Liver (tissue), 9 donors: Measurements from ENCODE around the gene PCAT6. TPM values are rescaled to one million over a fixed set of nuclear protein-coding genes. Genes with fewer than 3 reads are reported as not detected.

Experiments
- DNase-seq: peaks from one replicate; pipeline ENCODE4 v3.0.0-alpha.2; 2017; ENCODE audit warnings: low spot score
- H3K27ac ChIP-seq, 2 donors: one replicate each; pipeline ENCODE4 v1.7.0; 2013; ENCODE audit warnings: inconsistent platforms in 2 of 2, low read length in 2 of 2, control low read depth in 1 of 2, low read depth in 1 of 2, mild to moderate bottlenecking in 1 of 2
- H3K27me3 ChIP-seq, 4 donors: one replicate each; pipeline versions ENCODE4 v1.6.1 to v1.7.0; 2013; ENCODE audit warnings: low read length in 3 of 4, inconsistent platforms in 1 of 4, mild to moderate bottlenecking in 1 of 4, moderate library complexity in 1 of 4; ENCODE audit not compliant: control insufficient read depth in 4 of 4, insufficient read depth in 4 of 4
- H3K36me3 ChIP-seq, 4 donors: one replicate each; pipeline versions ENCODE4 v1.6.1 to v1.7.0; 2013; ENCODE audit warnings: low read length in 3 of 4, mild to moderate bottlenecking in 3 of 4, low read depth in 1 of 4, moderate library complexity in 1 of 4; ENCODE audit not compliant: control insufficient read depth in 4 of 4, insufficient read depth in 3 of 4
- H3K4me1 ChIP-seq, 4 donors: one replicate each; pipeline versions ENCODE4 v1.6.1 to v1.7.0; 2013; ENCODE audit warnings: low read length in 3 of 4, mild to moderate bottlenecking in 3 of 4, moderate library complexity in 1 of 4; ENCODE audit not compliant: control insufficient read depth in 4 of 4, insufficient read depth in 4 of 4
- H3K4me3 ChIP-seq, 3 donors: one replicate each; pipeline versions ENCODE4 v1.6.1 to v1.7.0; 2013; ENCODE audit warnings: low read length in 3 of 3, control low read depth in 1 of 3, low read depth in 1 of 3, mild to moderate bottlenecking in 1 of 3
- H3K9ac ChIP-seq, 2 donors: one replicate each; pipeline ENCODE4 v1.7.0; 2013; ENCODE audit warnings: low read length in 2 of 2, mild to moderate bottlenecking in 2 of 2, moderate library complexity in 2 of 2, control low read depth in 1 of 2, low read depth in 1 of 2
- H3K9me3 ChIP-seq, 4 donors: one replicate each; pipeline versions ENCODE4 v1.6.1 to v1.7.0; 2013; ENCODE audit warnings: low read length in 3 of 4; ENCODE audit not compliant: control insufficient read depth in 4 of 4
- ATF3 ChIP-seq: IDR thresholded peaks from 2 replicates; pipeline ENCODE4 v1.6.1; 2016; ENCODE audit warnings: antibody characterized with exemption
- CTCF ChIP-seq: fragments of 150-350 bp; IDR thresholded peaks from 2 replicates; pipeline ENCODE4 v1.5.1; 2017; ENCODE audit warnings: improper control_type of control experiment, low read depth, low read length; ENCODE audit not compliant: missing input control
- EGR1 ChIP-seq, 2 donors: IDR thresholded peaks; 2 replicates each; pipeline ENCODE4 v1.6.1; 2016 to 2018; ENCODE audit warnings: antibody characterized with exemption in 2 of 2, low read depth in 2 of 2
- FOXA1 ChIP-seq: IDR thresholded peaks from 2 replicates; pipeline ENCODE4 v1.6.1; 2016; ENCODE audit warnings: antibody characterized with exemption
- GABPA ChIP-seq, 2 donors: IDR thresholded peaks in 1 of 2; conservative IDR thresholded peaks in 1 of 2; 2 replicates each; pipeline ENCODE4 v1.6.1; 2016; ENCODE audit warnings: antibody characterized with exemption in 2 of 2, mild to moderate bottlenecking in 1 of 2, moderate library complexity in 1 of 2
- HNF4A ChIP-seq, 2 donors: conservative IDR thresholded peaks; 2 replicates each; pipeline ENCODE4 v1.6.1; 2016; ENCODE audit warnings: antibody characterized with exemption in 2 of 2, mild to moderate bottlenecking in 2 of 2
- HNF4G ChIP-seq: IDR thresholded peaks from 2 replicates; pipeline ENCODE4 v1.6.1; 2016; ENCODE audit warnings: antibody characterized with exemption
- JUND ChIP-seq, 2 donors: IDR thresholded peaks; 2 replicates each; pipeline ENCODE4 v1.6.1; 2016; ENCODE audit warnings: antibody characterized with exemption in 2 of 2
- NR2F2 ChIP-seq: IDR thresholded peaks from 2 replicates; pipeline ENCODE4 v1.6.1; 2016; ENCODE audit warnings: antibody characterized with exemption
- RAD21 ChIP-seq, 2 donors: IDR thresholded peaks; 2 replicates each; pipeline ENCODE4 v1.6.1; 2016; ENCODE audit warnings: antibody characterized with exemption in 2 of 2, mild to moderate bottlenecking in 2 of 2
- RXRA ChIP-seq, 2 donors: IDR thresholded peaks; 2 replicates each; pipeline ENCODE4 v1.6.1; 2017 to 2018; ENCODE audit warnings: antibody characterized with exemption in 2 of 2, mild to moderate bottlenecking in 1 of 2
- SP1 ChIP-seq: IDR thresholded peaks from 2 replicates; pipeline ENCODE4 v1.6.1; 2018; ENCODE audit warnings: antibody characterized with exemption, mild to moderate bottlenecking
- TAF1 ChIP-seq: conservative IDR thresholded peaks from 2 replicates; pipeline ENCODE4 v1.6.1; 2016; ENCODE audit warnings: antibody characterized with exemption, mild to moderate bottlenecking
- ZBTB33 ChIP-seq: IDR thresholded peaks from 2 replicates; pipeline ENCODE4 v1.6.1; 2016; ENCODE audit warnings: antibody characterized with exemption
- WGBS: extraction: QIAGEN DNeasy Blood & Tissue Kit; methylation state at CpG from one replicate; pipeline ENCODE4 v1.1.7; 2013; 5-methylcytosine and 5-hydroxymethylcytosine counted together
- polyA plus RNA-seq, 2 donors: library from polyadenylated mRNA; stranded (reverse) in 1 of 2; unstranded in 1 of 2; fragments of 200-250 nt in 1 of 2; fragments of >200 nt in 1 of 2; fragmentation: Nextera tagmentation in 1 of 2; extraction: Ambion mirVana in 1 of 2; gene quantifications; one replicate each; pipeline versions ENCODE4 v1.2.1 to v1.2.3, GENCODE V29; 2013 to 2015
- total RNA-seq, 2 donors: library from RNA; depleted of rRNA; stranded (reverse); fragments of >200 nt; gene quantifications; one replicate each; pipeline ENCODE4 v1.2.3, GENCODE V29; 2014
- TF ChIP-seq, protein P1 (sequence below): IDR thresholded peaks from 2 replicates; pipeline ENCODE4 v1.6.1; 2016; ENCODE audit warnings: antibody characterized with exemption, mild to moderate bottlenecking
- TF ChIP-seq, protein P2 (sequence below): IDR thresholded peaks from 2 replicates; pipeline ENCODE4 v1.6.1; 2016; ENCODE audit warnings: antibody characterized with exemption
- donor health status: healthy.
- donor health status: healthy.
- donor health status: healthy.
- donor health status: healthy.
- donor health status: healthy.

Gene PCAT6
- total and polyA plus RNA-seq, 4 donors = 0.23 to 1.2 TPM; not detected in 2

DNA sequence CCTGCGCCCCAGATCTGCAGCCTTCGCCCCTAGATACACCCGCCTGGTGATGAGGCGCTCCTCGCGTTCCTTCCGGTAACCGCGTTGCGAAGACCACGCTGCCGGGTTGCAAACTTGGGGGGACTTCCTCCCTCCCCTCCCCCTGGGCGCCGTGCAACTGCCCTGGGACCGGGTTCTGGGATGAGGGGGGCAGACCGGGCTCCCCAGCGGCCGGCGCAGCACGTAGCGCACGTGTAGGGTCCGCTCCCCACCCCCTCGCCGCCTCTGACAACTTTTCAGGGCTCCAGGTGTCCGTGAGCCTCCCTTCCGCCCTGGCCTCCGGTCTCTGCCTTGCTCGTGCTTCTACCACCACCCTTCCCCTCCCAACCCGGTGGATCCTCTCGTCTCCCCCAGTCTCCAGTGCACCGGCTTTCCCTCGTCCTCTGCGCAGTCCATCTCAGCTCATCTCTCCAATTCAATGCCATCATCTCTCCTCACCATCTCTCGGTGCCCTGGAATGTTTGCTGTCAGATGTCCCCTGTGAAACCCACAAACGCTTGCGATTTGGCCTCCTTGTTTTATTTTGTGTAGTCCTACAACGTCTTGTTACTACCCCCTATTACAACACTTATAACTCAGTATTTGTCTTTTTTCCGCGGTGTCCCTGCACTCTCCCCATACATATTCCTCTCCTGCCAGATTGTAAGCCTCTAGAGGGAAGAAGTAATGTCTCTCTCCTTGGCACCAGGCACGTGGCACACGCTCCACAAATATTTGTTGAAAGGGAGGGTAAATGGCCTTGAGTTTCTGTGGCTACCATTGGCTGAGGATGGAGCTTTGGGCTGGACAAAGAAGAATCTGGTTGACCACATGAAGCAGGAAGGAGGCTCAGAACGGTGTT, 782 bp downstream of the PCAT6 start:
- Histone ChIP-seq H3K36me3 (no peaks in the 10 kb centered on the region), H3K27ac (no peak overlapping the region), H3K9me3 (no peaks in the 10 kb centered on the region), H3K4me3 (peak overlapping the region; percentile 78 to 86 (median 81)), H3K27me3 (no peaks in the 10 kb centered on the region), H3K9ac (no peak overlapping the region), H3K4me1 (peaks cover 1 to 26% (median 15%) of the 10 kb centered on the region in 4 donors)
- TF ChIP-seq SP1 = no peak
- TF ChIP-seq, protein P1, sequence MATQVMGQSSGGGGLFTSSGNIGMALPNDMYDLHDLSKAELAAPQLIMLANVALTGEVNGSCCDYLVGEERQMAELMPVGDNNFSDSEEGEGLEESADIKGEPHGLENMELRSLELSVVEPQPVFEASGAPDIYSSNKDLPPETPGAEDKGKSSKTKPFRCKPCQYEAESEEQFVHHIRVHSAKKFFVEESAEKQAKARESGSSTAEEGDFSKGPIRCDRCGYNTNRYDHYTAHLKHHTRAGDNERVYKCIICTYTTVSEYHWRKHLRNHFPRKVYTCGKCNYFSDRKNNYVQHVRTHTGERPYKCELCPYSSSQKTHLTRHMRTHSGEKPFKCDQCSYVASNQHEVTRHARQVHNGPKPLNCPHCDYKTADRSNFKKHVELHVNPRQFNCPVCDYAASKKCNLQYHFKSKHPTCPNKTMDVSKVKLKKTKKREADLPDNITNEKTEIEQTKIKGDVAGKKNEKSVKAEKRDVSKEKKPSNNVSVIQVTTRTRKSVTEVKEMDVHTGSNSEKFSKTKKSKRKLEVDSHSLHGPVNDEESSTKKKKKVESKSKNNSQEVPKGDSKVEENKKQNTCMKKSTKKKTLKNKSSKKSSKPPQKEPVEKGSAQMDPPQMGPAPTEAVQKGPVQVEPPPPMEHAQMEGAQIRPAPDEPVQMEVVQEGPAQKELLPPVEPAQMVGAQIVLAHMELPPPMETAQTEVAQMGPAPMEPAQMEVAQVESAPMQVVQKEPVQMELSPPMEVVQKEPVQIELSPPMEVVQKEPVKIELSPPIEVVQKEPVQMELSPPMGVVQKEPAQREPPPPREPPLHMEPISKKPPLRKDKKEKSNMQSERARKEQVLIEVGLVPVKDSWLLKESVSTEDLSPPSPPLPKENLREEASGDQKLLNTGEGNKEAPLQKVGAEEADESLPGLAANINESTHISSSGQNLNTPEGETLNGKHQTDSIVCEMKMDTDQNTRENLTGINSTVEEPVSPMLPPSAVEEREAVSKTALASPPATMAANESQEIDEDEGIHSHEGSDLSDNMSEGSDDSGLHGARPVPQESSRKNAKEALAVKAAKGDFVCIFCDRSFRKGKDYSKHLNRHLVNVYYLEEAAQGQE = no peak
- no peak for TF ChIP-seq EGR1 (IDR thresholded peaks at IDR 0.05; ENCODE audit: low read depth in 2 of 2)
- TF ChIP-seq FOXA1 = no peak
- TF ChIP-seq RAD21 (IDR thresholded peaks at IDR 0.05) = no peak
- TF ChIP-seq GABPA (IDR thresholded peaks at IDR 0.05 in 1 of 2, conservative IDR thresholded peaks at IDR 0.05 in 1 of 2) = no peak
- no peak for TF ChIP-seq RXRA (IDR thresholded peaks at IDR 0.05)
- no peak for TF ChIP-seq NR2F2
- TF ChIP-seq, protein P2, sequence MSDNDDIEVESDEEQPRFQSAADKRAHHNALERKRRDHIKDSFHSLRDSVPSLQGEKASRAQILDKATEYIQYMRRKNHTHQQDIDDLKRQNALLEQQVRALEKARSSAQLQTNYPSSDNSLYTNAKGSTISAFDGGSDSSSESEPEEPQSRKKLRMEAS = no peak
- no peak for TF ChIP-seq CTCF
- no peak for TF ChIP-seq JUND (IDR thresholded peaks at IDR 0.05)
- no peak for TF ChIP-seq TAF1
- no peak for TF ChIP-seq HNF4G
- TF ChIP-seq ATF3 = no peak
- no peak for TF ChIP-seq HNF4A (conservative IDR thresholded peaks at IDR 0.05)
- no peak for TF ChIP-seq ZBTB33
- DNase-seq = peak; percentile 37
- 16% methylated on average over 43 of the region's 43 CpGs for WGBS
